Right lung (tissue), 10 donors: ENCODE measurements around the gene SUSD2. TPM values are rescaled to one million over a fixed set of nuclear protein-coding genes. Genes with fewer than 3 reads are reported as not detected.
A peak's percentile ranks its signal among the peaks of the same experiment; 100 is the strongest.
"Not testable (repeated sequence)": the region's sequence is repeated elsewhere in the genome, so short reads cannot be mapped to it uniquely, and the experiment has no call there.

ENCODE experiments used
- DNase-seq, 2 donors: peaks; one replicate each; pipeline ENCODE4 v3.0.0-alpha.2; 2013
- long read RNA-seq, 8 donors: transcript quantifications; one replicate each; lab custom pipeline, GENCODE V29; 2026
- polyA plus RNA-seq, 5 donors: library from polyadenylated mRNA; unstranded; fragments of 120-200 nt; gene quantifications; one replicate each; pipeline versions ENCODE4 v1.2.1 to v1.2.3, GENCODE V29; 2013; ENCODE audit warnings: inconsistent platforms in 1 of 5, low replicate concordance in 1 of 5; ENCODE audit not compliant: insufficient read length in 5 of 5, insufficient read depth in 1 of 5

SUSD2 gene
- polyA plus RNA-seq, result 10 to 100 TPM in 3 of 5 donors, 1 to 10 TPM in 2; 6.3 to 21.8 (median 11.5) TPM
- long read RNA-seq, donor 1, partial matches to known transcripts, result 5 of 9 reads
- long read RNA-seq, donor 1, other reads (novel, unspliced or antisense), result 0 of 9 reads
- long read RNA-seq, donor 2, partial matches to known transcripts, result 0 of 1 reads
- long read RNA-seq, donor 2, other reads (novel, unspliced or antisense), result 0 of 1 reads
- long read RNA-seq, donor 3, partial matches to known transcripts, result 0 of 1 reads
- long read RNA-seq, donor 3, other reads (novel, unspliced or antisense), result 0 of 1 reads
- long read RNA-seq, donor 4, partial matches to known transcripts, result 8 of 10 reads
- long read RNA-seq, donor 4, other reads (novel, unspliced or antisense), result 0 of 10 reads
- long read RNA-seq, donor 5, result 0 reads
- long read RNA-seq, donor 6, transcript SUSD2-201 (15 exons, 3,404 nt), result major isoform, 7 of 17 reads
- long read RNA-seq, donor 6, partial matches to known transcripts, result 10 of 17 reads
- long read RNA-seq, donor 6, other reads (novel, unspliced or antisense), result 0 of 17 reads
- long read RNA-seq, donor 7, partial matches to known transcripts, result 0 of 3 reads
- long read RNA-seq, donor 7, other reads (novel, unspliced or antisense), result 0 of 3 reads
- long read RNA-seq, donor 8, result 0 reads

GRCh38 chr22:24181088-24181995, at the start of gene SUSD2:
SUSD2 (plus strand) TSS chr22:24181487; CDS start chr22:24181520, 33 bp downstream.
- DNase-seq, result no peak

GRCh38 chr22:24133187-24133965, 47.9 kb upstream of the SUSD2 start:
- DNase-seq, result no peak

- no peak for DNase-seq
Measured at GRCh38 chr22:24134090-24134846, 47.0 kb upstream of the SUSD2 start.

GRCh38 chr22:24136533-24136932, 44.8 kb upstream of the SUSD2 start:
- not testable (repeated sequence) for DNase-seq

GRCh38 chr22:24137595-24137994, 43.7 kb upstream of the SUSD2 start:
- DNase-seq, result peak; percentile 57 to 62

GRCh38 chr22:24138649-24139420, 42.5 kb upstream of the SUSD2 start:
- DNase-seq, result no peak

- DNase-seq, result no peak
Measured at GRCh38 chr22:24140357-24140756, 40.9 kb upstream of the SUSD2 start.

- DNase-seq, result no peak
Measured at GRCh38 chr22:24141586-24141985, 39.7 kb upstream of the SUSD2 start.

- no peak for DNase-seq
Measured at GRCh38 chr22:24142241-24142640, 39.0 kb upstream of the SUSD2 start.

GRCh38 chr22:24142831-24143230, 38.5 kb upstream of the SUSD2 start:
- no peak for DNase-seq

- no peak for DNase-seq
Measured at GRCh38 chr22:24144056-24144777, 37.1 kb upstream of the SUSD2 start.

- no peak for DNase-seq
Measured at GRCh38 chr22:24144778-24145085, 36.6 kb upstream of the SUSD2 start.

- no peak for DNase-seq
Measured at GRCh38 chr22:24145446-24146193, 35.7 kb upstream of the SUSD2 start.

- DNase-seq, result peak; percentile 86 to 88
Measured at GRCh38 chr22:24146194-24146616, 35.1 kb upstream of the SUSD2 start.

- peak; percentile 78 to 79 for DNase-seq
Measured at GRCh38 chr22:24146791-24147353, 34.4 kb upstream of the SUSD2 start.

GRCh38 chr22:24147666-24148065, 33.6 kb upstream of the SUSD2 start:
- no peak for DNase-seq

- DNase-seq, result no peak
Measured at GRCh38 chr22:24148266-24149197, 32.8 kb upstream of the SUSD2 start.
